Measurements from ENCODE around the gene PRRT1B.
A peak's percentile ranks its signal among the peaks of the same experiment; 100 is the strongest.
"Not testable (repeated sequence)": the region's sequence is repeated elsewhere in the genome, so short reads cannot be mapped to it uniquely, and the experiment has no call there.

Gene PRRT1B

GRCh38 chr9:131545003-131545785 is at the start of gene PRRT1B:
PRRT1B (plus strand) TSS chr9:131545523; CDS start chr9:131545616, 93 bp downstream.
- no peak for DNase-seq (ENCODE audit: low read depth)

- no peak for DNase-seq (ENCODE audit: low read depth)
These were observed 49.5 kb upstream of the PRRT1B start for GRCh38 chr9:131495785-131496184.

GRCh38 chr9:131496844-131497405 is 48.4 kb upstream of the PRRT1B start:
- no peak for DNase-seq (ENCODE audit: low read depth)

DNA sequence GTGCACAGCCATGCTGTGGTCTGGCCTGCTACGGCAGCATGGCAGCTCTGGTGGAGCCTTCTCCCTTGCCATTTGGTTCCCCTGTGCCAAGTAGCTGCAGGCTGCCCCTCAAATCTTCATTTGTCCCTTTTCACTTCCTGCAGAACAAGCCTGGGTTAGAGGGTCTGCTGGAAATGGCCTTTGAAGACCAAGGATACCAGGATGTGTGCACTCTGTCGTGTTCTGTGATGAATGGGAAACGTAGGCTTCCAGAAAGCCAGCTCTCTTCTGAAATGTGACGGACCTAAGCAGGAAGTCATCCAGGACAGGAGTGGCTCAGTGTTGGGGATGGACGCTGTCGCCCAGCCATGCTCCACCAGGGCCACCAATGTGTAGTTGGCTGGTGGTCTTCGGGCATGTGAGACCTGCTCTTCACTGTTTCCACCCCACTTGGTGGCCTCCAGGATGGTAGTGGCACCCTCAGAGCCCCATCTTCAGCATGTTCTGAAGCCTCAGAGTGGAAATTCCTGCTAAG is 46.0 kb upstream of the PRRT1B start:
- DNase-seq (ENCODE audit: low read depth), result no peak

GRCh38 chr9:131500377-131500776 is 44.9 kb upstream of the PRRT1B start:
- peak; percentile 50 for DNase-seq (ENCODE audit: low read depth)

DNA sequence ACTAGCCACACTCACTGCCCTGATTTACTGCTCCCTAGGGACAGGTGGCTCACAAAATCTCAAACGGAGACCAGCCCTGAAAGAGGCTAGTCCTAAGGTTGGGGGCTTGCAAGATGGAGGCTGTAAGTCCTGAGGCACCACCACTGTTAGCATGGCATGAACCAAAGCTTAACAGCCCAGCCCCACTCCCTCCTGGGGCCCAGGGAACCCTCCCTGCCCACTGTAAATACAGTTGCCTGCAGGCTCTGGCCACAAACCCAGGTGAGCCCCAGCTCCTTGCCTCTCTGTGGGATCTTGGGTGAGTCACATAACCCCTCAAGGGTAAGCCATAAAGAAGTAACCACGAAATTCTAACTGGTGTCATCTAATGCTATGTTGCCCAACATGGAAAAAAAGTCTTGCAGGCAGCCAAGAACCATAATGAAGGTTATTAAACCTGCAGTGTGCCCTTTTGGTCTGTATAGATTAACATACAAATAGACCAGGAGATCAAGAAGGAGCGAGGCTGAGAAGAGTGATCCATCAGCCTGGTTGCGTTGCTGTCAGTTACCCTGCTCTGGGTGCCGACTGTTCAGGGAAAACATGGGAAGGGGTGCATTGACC is 44.3 kb upstream of the PRRT1B start:
- peak; percentile 41 for DNase-seq (ENCODE audit: low read depth)

DNA sequence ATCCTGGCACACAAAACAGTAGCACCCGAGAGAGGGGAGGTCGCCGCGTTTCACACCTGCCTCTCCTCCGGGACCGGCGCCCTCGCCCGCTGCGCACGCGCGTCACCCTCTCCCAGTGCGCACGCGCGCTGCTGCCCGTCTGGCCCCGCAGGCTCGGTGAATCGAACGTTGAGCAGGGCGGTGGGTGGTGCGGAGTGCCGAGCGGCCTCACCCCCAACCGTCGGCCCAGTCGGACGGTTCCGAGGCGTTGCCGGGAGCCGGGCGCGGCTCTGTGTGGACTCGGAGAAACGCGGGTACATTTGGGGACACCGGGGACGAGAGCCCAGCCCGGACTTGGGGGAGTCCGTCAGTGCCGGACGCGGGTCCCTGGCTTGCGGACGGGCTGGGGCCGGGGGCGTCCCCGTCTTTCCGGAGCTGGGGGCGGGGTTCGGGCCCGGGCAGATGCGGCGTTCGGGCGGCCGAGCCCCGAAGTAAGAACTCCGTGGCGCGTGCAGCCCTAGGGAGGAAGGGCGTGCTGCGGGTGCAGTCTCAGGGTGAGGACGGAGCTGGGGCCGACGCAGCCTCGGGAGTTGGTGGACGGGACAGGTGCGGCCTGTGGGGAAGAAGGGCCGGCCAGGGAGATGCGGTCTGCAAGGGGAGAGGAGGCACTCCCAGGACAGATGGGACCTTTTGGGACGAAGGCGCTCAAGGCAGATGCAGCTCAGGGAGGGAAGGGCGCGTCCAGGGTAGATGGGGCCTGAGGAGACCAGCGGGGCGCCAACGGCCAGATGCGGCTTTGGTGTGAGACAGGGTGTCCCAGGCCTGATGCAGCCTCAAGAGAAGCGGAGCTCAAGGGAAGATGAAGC is 42.3 kb upstream of the PRRT1B start, which contains the start of gene POMT1:
Gene POMT1 (plus strand): TSS at position 138 of the 845 bp plus-strand sequence. CDS start 1,301 bp downstream, outside the sequence.
- DNase-seq (ENCODE audit: low read depth), result peak; percentile 84

GRCh38 chr9:131503626-131504465 is 41.5 kb upstream of the PRRT1B start:
- no peak for DNase-seq (ENCODE audit: low read depth)

- no peak for DNase-seq (ENCODE audit: low read depth)
These were observed 40.3 kb upstream of the PRRT1B start for GRCh38 chr9:131505012-131505411.

- DNase-seq (ENCODE audit: low read depth), result no peak
These were observed 33.9 kb upstream of the PRRT1B start for GRCh38 chr9:131511416-131511815.

DNA sequence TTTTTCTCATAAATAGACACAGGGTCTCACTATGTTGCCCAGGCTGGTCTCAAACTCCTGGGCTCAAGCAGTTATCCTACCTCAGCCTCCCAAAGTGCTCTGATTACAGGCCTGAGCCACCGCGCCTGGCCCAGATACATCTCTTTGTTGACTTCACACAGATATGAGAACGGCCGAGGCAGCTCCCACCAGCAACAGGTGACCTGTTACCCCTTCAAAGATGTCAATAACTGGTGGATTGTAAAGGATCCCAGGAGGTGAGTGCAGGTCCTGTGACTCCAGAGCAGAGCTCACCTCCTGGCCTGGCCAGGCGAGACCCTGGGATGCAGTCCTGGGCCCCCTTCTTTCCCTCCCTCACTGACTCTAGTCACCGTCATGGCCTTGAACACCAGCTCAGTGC is 33.4 kb upstream of the PRRT1B start:
- DNase-seq (ENCODE audit: low read depth), result no peak

DNA sequence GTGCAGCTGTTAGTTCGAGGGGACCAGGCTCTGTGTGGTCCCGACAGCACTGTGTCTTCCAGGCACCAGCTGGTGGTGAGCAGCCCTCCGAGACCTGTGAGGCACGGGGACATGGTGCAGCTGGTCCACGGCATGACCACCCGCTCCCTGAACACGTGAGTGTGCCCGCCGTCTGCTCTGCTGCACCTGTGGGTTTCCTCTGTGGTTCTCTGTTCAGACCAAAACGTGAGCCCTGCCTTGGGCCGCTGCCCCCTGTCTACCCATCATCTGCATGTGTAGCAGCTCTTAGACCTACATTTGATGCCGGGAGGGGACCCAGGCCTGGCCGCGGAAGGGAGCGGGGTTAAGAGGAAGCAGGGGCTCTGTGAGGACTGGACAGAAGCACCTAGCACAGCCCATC is 32.1 kb upstream of the PRRT1B start:
- DNase-seq (ENCODE audit: low read depth), result no peak

DNA sequence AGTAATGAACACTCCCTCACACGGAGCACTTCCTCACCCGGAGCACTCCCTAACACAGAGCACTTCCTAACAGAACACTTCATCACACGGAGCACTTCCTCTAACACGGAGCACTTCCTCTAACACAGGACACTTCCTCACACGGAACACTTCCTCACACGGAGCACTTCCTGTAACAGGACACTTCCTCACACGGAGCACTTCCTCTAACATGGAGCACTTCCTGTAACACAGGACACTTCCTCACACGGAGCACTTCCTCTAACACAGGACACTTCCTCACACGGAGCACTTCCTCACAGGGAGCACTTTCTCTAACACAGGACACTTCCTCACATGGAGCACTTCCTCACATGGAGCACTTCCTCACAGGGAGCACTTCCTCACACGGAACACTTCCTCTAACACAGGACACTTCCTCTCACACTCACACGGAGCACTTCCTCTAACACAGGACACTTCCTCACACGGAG is 29.7 kb upstream of the PRRT1B start:
- not testable (repeated sequence) for DNase-seq (ENCODE audit: low read depth)

- DNase-seq (ENCODE audit: low read depth), result no peak
These were observed 29.2 kb upstream of the PRRT1B start for GRCh38 chr9:131516100-131516499.

- no peak for DNase-seq (ENCODE audit: low read depth)
These were observed 28.4 kb upstream of the PRRT1B start for GRCh38 chr9:131516930-131517329.

DNA sequence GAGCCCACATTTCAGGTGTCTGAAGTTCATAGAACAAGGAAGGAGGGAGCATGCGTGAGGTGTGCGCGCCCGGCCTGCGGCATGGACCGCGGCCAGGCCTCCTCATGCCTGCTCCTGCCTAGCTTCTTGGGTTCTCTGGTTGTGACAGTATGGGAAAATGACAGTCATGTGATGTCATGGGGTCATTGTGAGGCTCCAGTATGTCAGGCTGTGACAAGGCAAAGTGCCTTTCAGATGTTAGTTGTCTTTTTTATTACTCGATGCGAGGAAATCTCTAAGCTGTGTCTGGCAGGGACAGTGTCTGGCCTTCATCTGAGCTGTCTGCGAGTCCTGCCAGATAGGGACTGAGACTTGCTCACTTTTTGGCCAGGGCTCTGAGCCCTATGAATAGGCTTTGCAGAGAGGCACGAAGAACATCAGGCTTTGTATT is 27.5 kb upstream of the PRRT1B start:
- DNase-seq (ENCODE audit: low read depth), result no peak

GRCh38 chr9:131518553-131518952 is 26.8 kb upstream of the PRRT1B start:
- no peak for DNase-seq (ENCODE audit: low read depth)

DNA sequence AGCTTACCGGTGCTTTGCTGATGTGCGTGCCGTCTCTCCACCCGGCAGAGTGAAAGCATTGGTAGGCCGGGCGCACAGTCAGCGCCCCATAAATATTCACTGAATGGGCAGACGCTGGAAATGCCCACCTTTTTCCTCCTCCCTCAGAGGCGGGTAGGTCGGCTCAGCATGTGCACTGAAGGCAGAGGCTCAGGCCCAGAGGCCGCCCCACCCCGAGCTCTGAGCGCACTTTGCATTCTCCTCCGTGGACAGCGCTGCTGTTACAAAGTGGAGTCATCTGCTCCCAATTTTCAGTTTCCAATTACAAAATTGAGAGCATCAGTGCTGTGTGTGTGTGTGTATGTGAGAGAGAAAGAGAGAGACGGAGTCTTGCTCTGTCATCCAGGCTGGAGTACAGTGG is 24.8 kb upstream of the PRRT1B start:
- no peak for DNase-seq (ENCODE audit: low read depth)

GRCh38 chr9:131521203-131521602 is 24.1 kb upstream of the PRRT1B start:
- DNase-seq (ENCODE audit: low read depth), result no peak

- DNase-seq (ENCODE audit: low read depth), result no peak
These were observed 23.5 kb upstream of the PRRT1B start for GRCh38 chr9:131521822-131522221.
